ENCODE data around the gene SMIM11.

DNA sequence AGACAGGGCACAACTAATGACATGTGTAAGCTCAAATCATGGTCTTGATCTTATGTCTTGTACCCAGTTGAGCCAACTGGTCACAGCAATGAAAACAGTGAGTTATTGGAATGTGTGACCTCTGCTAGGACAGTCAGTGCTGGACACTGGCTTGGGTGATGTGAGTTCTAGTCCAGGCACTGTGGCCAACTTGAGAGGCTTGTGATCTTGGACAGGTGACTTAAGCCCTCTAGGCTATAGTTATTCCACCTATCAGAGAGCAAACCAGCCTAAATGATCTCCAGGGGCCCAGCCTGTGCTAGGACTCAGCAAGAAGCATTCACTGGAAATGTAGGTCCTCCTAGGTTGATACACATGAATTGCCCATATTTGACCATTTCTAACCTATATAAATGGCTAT, 10.4 kb upstream of the SMIM11 start:
- TF ChIP-seq CTCF (IDR thresholded peaks at IDR 0.05) (no peak), EZH2 (IDR thresholded peaks at IDR 0.05; ENCODE audit: borderline replicate concordance, insufficient read depth, low read depth, low read length, poor library complexity, severe bottlenecking) (no peak)

Data from B cell (primary cell).